MM.1S (cell line): ENCODE measurements around the gene PAQR7.

Source experiments
- CTCF ChIP-seq: fragments of 300-600 bp; sonication (generic); IDR thresholded peaks from 2 replicates; pipeline ENCODE4 v1.5.1; 2016; ENCODE audit warnings: antibody characterized with exemption, low read length, mixed read lengths
- EZH2 ChIP-seq: fragments of 300-600 bp; sonication (generic); optimal IDR thresholded peaks from 2 replicates; pipeline ENCODE3; 2017; ENCODE audit warnings: low read depth, mild to moderate bottlenecking, antibody characterized with exemption, low read length, mixed read lengths

- TF ChIP-seq CTCF, result no peak
- no peak for TF ChIP-seq EZH2
Observed at GRCh38 chr1:25829046-25829445, 46.5 kb downstream of the PAQR7 start.
